ENCODE measurements around the gene CDH18. TPM values are rescaled to one million over a fixed set of nuclear protein-coding genes. Genes with fewer than 3 reads are reported as not detected.

Gene CDH18
- total and polyA plus RNA-seq, 4 donors = not detected

DNA sequence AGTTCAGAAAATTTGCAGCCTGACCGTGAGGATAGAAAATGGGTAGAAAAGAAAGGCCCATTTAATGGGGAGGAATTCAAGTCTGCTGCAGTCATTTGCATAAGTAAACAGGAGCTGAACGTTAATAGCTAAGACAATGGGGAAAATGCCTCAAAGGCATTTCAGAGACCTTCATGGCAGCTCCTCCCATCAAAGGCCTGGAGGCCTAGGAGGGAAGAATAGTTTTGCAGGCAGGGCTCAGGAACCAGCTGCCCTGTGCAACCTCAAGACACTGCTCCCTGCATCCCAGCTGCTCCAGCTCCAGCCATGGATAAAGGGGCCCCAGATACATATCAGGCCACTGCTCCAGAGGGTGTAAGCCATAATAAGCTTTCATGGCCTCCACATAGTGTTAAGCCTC lies 32.2 kb upstream of the CDH18 start:
- Histone ChIP-seq H3K27me3 (ENCODE audit: control insufficient read depth in 1 of 2, insufficient read depth in 2 of 2, low read length in 1 of 2) (no peaks in the 10 kb centered on the region), H3K9me3 (ENCODE audit: control insufficient read depth, low read length) (peaks cover 3% of the 10 kb centered on the region), H3K27ac (ENCODE audit: low read depth in 1 of 2, low read length in 2 of 2) (no peak overlapping the region), H3K4me1 (ENCODE audit: control insufficient read depth in 1 of 2, insufficient read depth in 2 of 2, low read length in 2 of 2) (no peaks in the 10 kb centered on the region), H3K36me3 (ENCODE audit: control insufficient read depth in 1 of 2, insufficient read depth in 2 of 2, low read length in 1 of 2) (no peaks in the 10 kb centered on the region), H3K4me3 (ENCODE audit: low read length in 2 of 2) (no peak overlapping the region)
- 69 to 74% methylated on average over 2 of the region's 2 CpGs for WGBS, 2 donors
- no peak for DNase-seq
- no peak for ATAC-seq (ENCODE audit: low FRiP score)
- intact Hi-C loops (cut with DNase I) = no loop called here

DNA sequence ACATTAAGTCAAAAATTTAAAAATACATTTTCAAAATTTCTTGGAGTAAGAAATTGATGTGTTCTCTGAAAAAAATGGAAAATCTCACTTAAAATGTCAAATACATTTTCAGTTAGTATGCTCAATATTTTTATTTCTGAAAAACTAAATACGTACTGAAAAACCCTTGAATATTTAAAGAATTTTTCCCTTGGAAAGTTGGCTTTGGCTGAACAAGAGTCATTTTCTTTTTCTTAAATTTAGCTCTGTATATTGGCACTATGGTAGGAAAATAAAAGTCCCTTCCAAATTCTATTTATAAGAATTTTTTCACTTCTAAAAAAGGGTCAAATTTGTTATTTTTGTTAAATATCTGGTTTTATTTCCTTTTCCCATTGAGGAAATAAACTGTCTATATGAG lies 29.0 kb upstream of the CDH18 start:
- H3K9me3 ChIP-seq (ENCODE audit: control insufficient read depth, low read length) = peaks cover 3% of the 10 kb centered on the region
- no peaks in the 10 kb centered on the region for H3K36me3 ChIP-seq (ENCODE audit: control insufficient read depth in 1 of 2, insufficient read depth in 2 of 2, low read length in 1 of 2)
- intact Hi-C loops (cut with DNase I) = no loop called here
- DNase-seq (no peak), ATAC-seq (ENCODE audit: low FRiP score) (no peak)
- no peaks in the 10 kb centered on the region for H3K27me3 ChIP-seq (ENCODE audit: control insufficient read depth in 1 of 2, insufficient read depth in 2 of 2, low read length in 1 of 2)
- H3K4me1 ChIP-seq (ENCODE audit: control insufficient read depth in 1 of 2, insufficient read depth in 2 of 2, low read length in 2 of 2) = no peaks in the 10 kb centered on the region
- WGBS, 2 donors = 4 to 7% methylated on average over 1 of the region's 1 CpG
- H3K4me3 ChIP-seq (ENCODE audit: low read length in 2 of 2) = no peak overlapping the region
- H3K27ac ChIP-seq (ENCODE audit: low read depth in 1 of 2, low read length in 2 of 2) = no peak overlapping the region

DNA sequence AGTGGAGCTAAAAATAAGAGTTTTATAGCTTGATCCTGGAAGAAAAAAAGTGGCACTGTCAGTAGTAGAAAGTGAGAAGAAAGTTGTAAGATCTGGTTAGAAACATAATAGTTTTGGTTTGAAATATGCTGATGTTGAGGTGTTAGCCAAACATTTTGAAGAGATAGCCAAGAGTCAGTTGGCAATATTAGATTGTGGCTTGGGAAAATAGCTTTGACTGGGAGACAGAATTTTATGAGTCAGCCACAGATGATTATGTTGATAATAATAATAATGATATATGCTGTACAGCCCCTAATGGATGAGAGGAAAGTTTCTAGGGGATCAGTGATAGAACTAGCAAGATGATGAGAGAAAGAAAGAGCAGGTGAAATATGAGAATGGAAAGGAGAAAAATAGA lies 12.4 kb upstream of the CDH18 start:
- H3K9me3 ChIP-seq (ENCODE audit: control insufficient read depth, low read length) = no peaks in the 10 kb centered on the region
- no peaks in the 10 kb centered on the region for H3K27me3 ChIP-seq (ENCODE audit: control insufficient read depth in 1 of 2, insufficient read depth in 2 of 2, low read length in 1 of 2)
- ATAC-seq (ENCODE audit: low FRiP score) (no peak), DNase-seq (no peak)
- no peak overlapping the region for H3K27ac ChIP-seq (ENCODE audit: low read depth in 1 of 2, low read length in 2 of 2)
- no peak overlapping the region for H3K4me3 ChIP-seq (ENCODE audit: low read length in 2 of 2)
- intact Hi-C loops (cut with DNase I) = no loop called here
- no peaks in the 10 kb centered on the region for H3K4me1 ChIP-seq (ENCODE audit: control insufficient read depth in 1 of 2, insufficient read depth in 2 of 2, low read length in 2 of 2)
- H3K36me3 ChIP-seq (ENCODE audit: control insufficient read depth in 1 of 2, insufficient read depth in 2 of 2, low read length in 1 of 2) = no peaks in the 10 kb centered on the region

DNA sequence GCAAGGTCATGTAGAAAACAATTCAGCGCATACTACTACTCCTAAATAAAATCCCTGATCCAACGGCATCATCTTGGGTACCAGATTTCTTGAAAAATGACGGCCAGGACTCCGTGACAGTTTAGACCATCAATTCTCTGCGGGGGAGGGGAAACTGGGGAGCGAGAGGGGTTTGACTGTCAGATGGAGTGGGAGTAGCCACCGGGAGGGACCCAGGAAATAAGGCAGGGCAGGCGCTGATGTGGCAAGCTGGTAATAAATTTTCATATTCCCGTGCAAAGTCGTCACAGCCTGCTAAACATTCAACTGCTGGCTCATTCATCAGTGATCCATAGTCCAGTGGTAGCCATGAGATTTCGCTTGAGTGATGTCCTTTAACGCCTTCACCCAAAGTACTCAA lies 457 bp upstream of the CDH18 start:
- intact Hi-C loops (cut with DNase I) = no loop called here
- H3K9me3 ChIP-seq (ENCODE audit: control insufficient read depth, low read length) = no peaks in the 10 kb centered on the region
- H3K27me3 ChIP-seq (ENCODE audit: control insufficient read depth in 1 of 2, insufficient read depth in 2 of 2, low read length in 1 of 2) = peaks cover 0 to 1% of the 10 kb centered on the region in 2 donors
- 10 to 13% methylated on average over 12 of the region's 12 CpGs for WGBS, 2 donors
- ATAC-seq (ENCODE audit: low FRiP score) (no peak), DNase-seq (no peak)
- no peaks in the 10 kb centered on the region for H3K36me3 ChIP-seq (ENCODE audit: control insufficient read depth in 1 of 2, insufficient read depth in 2 of 2, low read length in 1 of 2)
- no peak overlapping the region for H3K27ac ChIP-seq (ENCODE audit: low read depth in 1 of 2, low read length in 2 of 2)
- no peak overlapping the region for H3K4me3 ChIP-seq (ENCODE audit: low read length in 2 of 2)
- H3K4me1 ChIP-seq (ENCODE audit: control insufficient read depth in 1 of 2, insufficient read depth in 2 of 2, low read length in 2 of 2) = no peaks in the 10 kb centered on the region

DNA sequence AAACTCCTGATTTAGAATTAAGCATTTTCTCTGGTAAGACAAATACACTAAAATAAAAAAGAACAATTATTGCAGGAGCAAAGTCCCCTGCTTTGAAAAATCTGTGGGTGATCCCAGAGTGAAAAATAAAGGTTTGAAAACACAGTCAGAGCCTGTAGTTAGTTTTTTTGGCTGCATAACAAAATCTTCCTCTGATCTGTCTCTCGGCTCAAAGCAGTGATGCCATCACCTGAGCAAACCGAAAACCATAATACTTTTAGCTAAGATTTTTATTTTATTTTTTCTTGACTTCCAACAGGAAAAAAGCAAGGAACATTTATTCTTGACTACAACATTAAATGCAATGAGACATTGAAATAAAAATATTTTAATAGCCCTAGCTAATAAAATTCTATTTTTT lies 1.2 kb downstream of the CDH18 start:
- Histone ChIP-seq H3K9me3 (ENCODE audit: control insufficient read depth, low read length) (no peaks in the 10 kb centered on the region), H3K27me3 (ENCODE audit: control insufficient read depth in 1 of 2, insufficient read depth in 2 of 2, low read length in 1 of 2) (peaks cover 0 to 1% of the 10 kb centered on the region in 2 donors), H3K4me3 (ENCODE audit: low read length in 2 of 2) (no peak overlapping the region), H3K27ac (ENCODE audit: low read depth in 1 of 2, low read length in 2 of 2) (no peak overlapping the region), H3K36me3 (ENCODE audit: control insufficient read depth in 1 of 2, insufficient read depth in 2 of 2, low read length in 1 of 2) (no peaks in the 10 kb centered on the region), H3K4me1 (ENCODE audit: control insufficient read depth in 1 of 2, insufficient read depth in 2 of 2, low read length in 2 of 2) (no peaks in the 10 kb centered on the region)
- 75 to 79% methylated on average over 2 of the region's 2 CpGs for WGBS, 2 donors
- no peak for DNase-seq
- intact Hi-C loops (cut with DNase I) = no loop called here
- no peak for ATAC-seq (ENCODE audit: low FRiP score)

DNA sequence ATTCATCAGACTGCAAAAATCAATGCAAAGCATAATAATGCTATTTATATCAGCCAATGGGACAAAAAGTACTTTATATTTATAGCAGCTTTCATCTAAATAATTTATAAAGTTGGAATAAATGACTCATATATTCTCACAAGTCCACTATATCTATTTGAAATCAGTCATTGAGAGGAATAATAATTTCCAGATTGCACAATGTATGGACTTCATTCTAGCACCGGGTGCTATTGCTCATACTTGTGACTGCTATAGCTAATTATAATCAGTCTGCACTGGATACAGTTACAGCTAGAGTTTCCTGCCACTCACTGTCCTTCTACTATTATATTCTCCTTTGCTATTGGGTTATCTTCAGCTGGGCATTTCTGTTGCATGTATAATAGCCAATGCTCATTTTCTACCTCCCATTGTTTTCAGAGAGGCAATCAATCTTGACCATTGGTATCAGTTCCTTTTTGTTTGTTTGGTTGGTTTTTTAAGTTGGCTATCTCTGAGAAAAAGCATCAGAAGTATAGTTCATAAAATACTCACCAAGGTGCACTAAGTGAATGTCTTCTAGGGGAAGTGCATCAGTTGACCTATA lies 1.9 kb downstream of the CDH18 start:
- H3K9me3 ChIP-seq (ENCODE audit: control insufficient read depth, low read length) = no peaks in the 10 kb centered on the region
- WGBS, 2 donors = 11 to 24% methylated on average over 1 of the region's 1 CpG
- no peak overlapping the region for H3K27ac ChIP-seq (ENCODE audit: low read depth in 1 of 2, low read length in 2 of 2)
- H3K27me3 ChIP-seq (ENCODE audit: control insufficient read depth in 1 of 2, insufficient read depth in 2 of 2, low read length in 1 of 2) = peaks cover 0 to 1% of the 10 kb centered on the region in 2 donors
- H3K4me1 ChIP-seq (ENCODE audit: control insufficient read depth in 1 of 2, insufficient read depth in 2 of 2, low read length in 2 of 2) = no peaks in the 10 kb centered on the region
- intact Hi-C loops (cut with DNase I) = no loop called here
- DNase-seq = no peak
- no peak overlapping the region for H3K4me3 ChIP-seq (ENCODE audit: low read length in 2 of 2)
- no peak for ATAC-seq (ENCODE audit: low FRiP score)
- no peaks in the 10 kb centered on the region for H3K36me3 ChIP-seq (ENCODE audit: control insufficient read depth in 1 of 2, insufficient read depth in 2 of 2, low read length in 1 of 2)

DNA sequence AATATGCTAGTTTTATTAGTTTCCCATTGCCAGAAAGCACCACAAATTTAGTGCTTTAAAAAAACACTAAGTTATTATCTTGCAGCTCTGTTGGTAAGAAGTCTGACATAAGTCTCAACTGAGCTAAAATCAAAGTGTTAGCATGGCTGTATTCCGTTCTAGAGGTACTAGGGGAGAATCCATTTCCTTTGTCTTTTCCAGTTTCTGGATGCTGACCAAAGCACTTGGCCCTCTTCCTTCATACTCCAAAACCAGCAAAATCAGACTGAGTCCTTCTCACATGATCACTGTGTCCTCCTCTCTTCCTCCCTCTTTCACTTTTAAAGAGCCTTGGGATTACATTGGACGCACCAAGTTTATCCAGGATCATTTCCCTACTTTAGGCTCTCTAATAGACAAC lies 9.5 kb downstream of the CDH18 start:
- H3K4me1 ChIP-seq (ENCODE audit: control insufficient read depth in 1 of 2, insufficient read depth in 2 of 2, low read length in 2 of 2) = no peaks in the 10 kb centered on the region
- intact Hi-C loops (cut with DNase I) = no loop called here
- ATAC-seq (ENCODE audit: low FRiP score) (no peak), DNase-seq (no peak)
- no peak overlapping the region for H3K4me3 ChIP-seq (ENCODE audit: low read length in 2 of 2)
- H3K36me3 ChIP-seq (ENCODE audit: control insufficient read depth in 1 of 2, insufficient read depth in 2 of 2, low read length in 1 of 2) = no peaks in the 10 kb centered on the region
- no peaks in the 10 kb centered on the region for H3K9me3 ChIP-seq (ENCODE audit: control insufficient read depth, low read length)
- no peaks in the 10 kb centered on the region for H3K27me3 ChIP-seq (ENCODE audit: control insufficient read depth in 1 of 2, insufficient read depth in 2 of 2, low read length in 1 of 2)
- no peak overlapping the region for H3K27ac ChIP-seq (ENCODE audit: low read depth in 1 of 2, low read length in 2 of 2)
- 50 to 78% methylated on average over 1 to 2 of the region's 2 CpGs for WGBS, 2 donors

DNA sequence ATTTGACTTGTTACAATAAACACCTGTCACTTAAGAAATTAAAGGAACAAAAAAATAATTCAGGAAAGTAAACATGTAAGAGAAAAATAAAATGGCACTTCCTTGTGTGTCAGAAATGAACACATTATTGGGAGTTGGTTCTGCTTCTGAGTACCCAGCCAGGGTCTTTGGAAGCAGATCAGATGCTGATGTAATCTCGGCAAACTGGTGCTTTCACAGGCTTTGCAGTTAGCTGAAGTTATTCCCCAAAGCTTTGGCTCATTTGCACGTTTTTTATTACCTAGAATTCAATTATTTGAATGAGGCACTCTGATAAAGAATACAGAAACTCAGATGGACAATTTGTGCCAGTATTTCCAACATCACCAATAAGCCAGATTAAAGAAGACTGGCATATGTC lies 10.9 kb downstream of the CDH18 start:
- Histone ChIP-seq H3K4me3 (ENCODE audit: low read length in 2 of 2) (no peak overlapping the region), H3K27ac (ENCODE audit: low read depth in 1 of 2, low read length in 2 of 2) (no peak overlapping the region), H3K36me3 (ENCODE audit: control insufficient read depth in 1 of 2, insufficient read depth in 2 of 2, low read length in 1 of 2) (no peaks in the 10 kb centered on the region), H3K4me1 (ENCODE audit: control insufficient read depth in 1 of 2, insufficient read depth in 2 of 2, low read length in 2 of 2) (no peaks in the 10 kb centered on the region), H3K9me3 (ENCODE audit: control insufficient read depth, low read length) (no peaks in the 10 kb centered on the region), H3K27me3 (ENCODE audit: control insufficient read depth in 1 of 2, insufficient read depth in 2 of 2, low read length in 1 of 2) (no peaks in the 10 kb centered on the region)
- no peak for ATAC-seq (ENCODE audit: low FRiP score)
- WGBS, 2 donors = 19 to 25% methylated on average over 2 of the region's 2 CpGs
- DNase-seq = no peak
- intact Hi-C loops (cut with DNase I) = no loop called here

DNA sequence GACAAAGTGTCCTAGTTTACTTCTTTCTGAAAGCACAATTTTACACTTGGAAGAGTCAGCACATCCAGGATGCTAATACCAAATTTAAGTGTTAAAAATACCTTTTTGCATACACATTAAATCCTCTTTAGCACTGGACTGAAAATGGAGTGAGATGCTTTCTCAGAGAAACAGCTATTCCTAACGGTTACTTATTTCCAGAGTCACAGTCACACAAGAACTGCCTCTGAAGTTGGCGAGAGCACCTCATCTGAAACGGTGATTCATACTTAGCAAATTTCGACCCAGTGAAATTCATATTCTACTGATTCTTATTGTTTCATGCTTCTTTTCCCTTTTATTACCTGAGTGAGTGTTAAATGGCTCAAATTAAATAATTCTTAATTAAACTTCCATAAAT lies 12.2 kb downstream of the CDH18 start:
- Histone ChIP-seq H3K36me3 (ENCODE audit: control insufficient read depth in 1 of 2, insufficient read depth in 2 of 2, low read length in 1 of 2) (no peaks in the 10 kb centered on the region), H3K4me1 (ENCODE audit: control insufficient read depth in 1 of 2, insufficient read depth in 2 of 2, low read length in 2 of 2) (no peaks in the 10 kb centered on the region), H3K9me3 (ENCODE audit: control insufficient read depth, low read length) (no peaks in the 10 kb centered on the region), H3K27me3 (ENCODE audit: control insufficient read depth in 1 of 2, insufficient read depth in 2 of 2, low read length in 1 of 2) (no peaks in the 10 kb centered on the region), H3K4me3 (ENCODE audit: low read length in 2 of 2) (no peak overlapping the region), H3K27ac (ENCODE audit: low read depth in 1 of 2, low read length in 2 of 2) (no peak overlapping the region)
- DNase-seq (no peak), ATAC-seq (ENCODE audit: low FRiP score) (no peak)
- WGBS, 2 donors = 52 to 76% methylated on average over 4 of the region's 4 CpGs
- intact Hi-C loops (cut with DNase I) = no loop called here
